Measurements from ENCODE around the gene ABHD6.
A peak's percentile ranks its signal among the peaks of the same experiment; 100 is the strongest.

The ABHD6 gene

GRCh38 chr3:58298190-58298589 is 60.6 kb downstream of the ABHD6 start:
- peaks cover 2% of the 10 kb centered on the region; the same call in 1 of the 2 replicates for H3K36me3 ChIP-seq (ENCODE audit: control insufficient read depth, insufficient read depth, low read length)
- no peak overlapping the region for H3K4me3 ChIP-seq (replicated peaks; ENCODE audit: low read depth, low read length)
- H3K27me3 ChIP-seq (replicated peaks; ENCODE audit: control insufficient read depth, insufficient read depth, low read length): no peaks in the 10 kb centered on the region
- DNase-seq (ENCODE audit: extremely low read depth, insufficient read length): no peak
- no peak for TF ChIP-seq CTCF (IDR thresholded peaks at IDR 0.05; ENCODE audit: insufficient read depth, low read length, poor library complexity, severe bottlenecking)

- H3K36me3 ChIP-seq (ENCODE audit: control insufficient read depth, insufficient read depth, low read length): no peaks in the 10 kb centered on the region
- no peak for TF ChIP-seq CTCF (IDR thresholded peaks at IDR 0.05; ENCODE audit: insufficient read depth, low read length, poor library complexity, severe bottlenecking)
- no peaks in the 10 kb centered on the region for H3K27me3 ChIP-seq (replicated peaks; ENCODE audit: control insufficient read depth, insufficient read depth, low read length)
- no peak for DNase-seq (ENCODE audit: extremely low read depth, insufficient read length)
- H3K4me3 ChIP-seq (replicated peaks; ENCODE audit: low read depth, low read length): no peak overlapping the region
Observed at GRCh38 chr3:58299075-58299474, 61.5 kb downstream of the ABHD6 start.

GRCh38 chr3:58299839-58300516 is 62.4 kb downstream of the ABHD6 start:
- no peak for DNase-seq (ENCODE audit: extremely low read depth, insufficient read length)
- peak; percentile 36 for TF ChIP-seq CTCF (IDR thresholded peaks at IDR 0.05; ENCODE audit: insufficient read depth, low read length, poor library complexity, severe bottlenecking)
- H3K4me3 ChIP-seq (replicated peaks; ENCODE audit: low read depth, low read length): no peak overlapping the region

GRCh38 chr3:58305882-58306711 is 68.5 kb downstream of the ABHD6 start, which contains the start of the genes HTD2 and RPP14:
TSS of gene HTD2 (plus strand) at chr3:58306520. CDS start at chr3:58317614, 11,094 bp downstream.
TSS of gene RPP14 (plus strand) at chr3:58306245. CDS start at chr3:58310330, 4,085 bp downstream.
- peak; percentile 97 for TF ChIP-seq CTCF (IDR thresholded peaks at IDR 0.05; ENCODE audit: insufficient read depth, low read length, poor library complexity, severe bottlenecking)
- Histone ChIP-seq H3K4me3 (replicated peaks; ENCODE audit: low read depth, low read length) (peak within 1 kb of the TSS; percentile 93), H3K36me3 (ENCODE audit: control insufficient read depth, insufficient read depth, low read length) (peaks cover 5% of the 10 kb centered on the region), H3K27me3 (replicated peaks; ENCODE audit: control insufficient read depth, insufficient read depth, low read length) (no peaks in the 10 kb centered on the region)
- peak; percentile 97 for DNase-seq (ENCODE audit: extremely low read depth, insufficient read length)

More at GRCh38 chr3:58299839-58300516, 62.4 kb downstream of the ABHD6 start:
- Histone ChIP-seq H3K36me3 (ENCODE audit: control insufficient read depth, insufficient read depth, low read length) (no peaks in the 10 kb centered on the region), H3K27me3 (replicated peaks; ENCODE audit: control insufficient read depth, insufficient read depth, low read length) (no peaks in the 10 kb centered on the region)

- peak overlapping the region; percentile 93 for H3K4me3 ChIP-seq (replicated peaks; ENCODE audit: low read depth, low read length)
- no peaks in the 10 kb centered on the region for H3K27me3 ChIP-seq (replicated peaks; ENCODE audit: control insufficient read depth, insufficient read depth, low read length)
- peaks cover 7% of the 10 kb centered on the region for H3K36me3 ChIP-seq (ENCODE audit: control insufficient read depth, insufficient read depth, low read length)
- peak; percentile 28 for DNase-seq (ENCODE audit: extremely low read depth, insufficient read length)
- peak; percentile 57 for TF ChIP-seq CTCF (IDR thresholded peaks at IDR 0.05; ENCODE audit: insufficient read depth, low read length, poor library complexity, severe bottlenecking)
Observed at GRCh38 chr3:58307639-58308215, 70.1 kb downstream of the ABHD6 start.

All from GM06990 (cell line).